ENCODE data around the gene PEAK1. TPM values are rescaled to one million over a fixed set of nuclear protein-coding genes. Genes with fewer than 3 reads are reported as not detected.

Gene PEAK1
- total RNA-seq, 2 experiments from 2014 or later: 6.0 to 10.8 TPM

GRCh38 chr15:77228828-77229227, 191.1 kb downstream of the PEAK1 start:
- ChIA-PET CTCF (ENCODE audit: unreplicated experiment) (no interaction called here), POLR2A (no interaction called here)
- intact Hi-C loops (cut with micrococcal nuclease; ENCODE audit: unreplicated experiment): no loop called here
- Histone ChIP-seq H3K36me3 (ENCODE audit: insufficient read depth, low read length) (no peaks in the 10 kb centered on the region), H3K27ac (ENCODE audit: low read depth, low read length, poor library complexity, severe bottlenecking) (no peak overlapping the region), H3K4me2 (ENCODE audit: low read length) (no peak overlapping the region), H3K4me1 (ENCODE audit: insufficient read depth, low read length, poor library complexity, severe bottlenecking) (peaks cover 15% of the 10 kb centered on the region), H3K4me3 (ENCODE audit: low read depth, low read length, poor library complexity, severe bottlenecking) (no peak overlapping the region), H4K20me1 (ENCODE audit: insufficient read depth, low read length) (no peaks in the 10 kb centered on the region), H2AFZ (ENCODE audit: low read length) (no peak overlapping the region), H3K79me2 (ENCODE audit: insufficient read depth, low read depth, low read length) (no peaks in the 10 kb centered on the region), H3K9me2 (ENCODE audit: insufficient read depth, low read length) (no peaks in the 10 kb centered on the region), H3K9me3 (ENCODE audit: low read length) (no peaks in the 10 kb centered on the region)
- no peak for DNase-seq (ENCODE audit: low spot score)
- no peak for TF ChIP-seq CTCF (conservative IDR thresholded peaks at IDR 0.05; ENCODE audit: low read length)
- TF ChIP-seq EZH2phosphoT487 (IDR thresholded peaks at IDR 0.05; ENCODE audit: borderline replicate concordance, low read depth, low read length): no peak
- no TSS peak for BruUV-seq (replicated peaks)

- H3K36me3 ChIP-seq (ENCODE audit: insufficient read depth, low read length): no peaks in the 10 kb centered on the region
- H2AFZ ChIP-seq (ENCODE audit: low read length): no peak overlapping the region
- H3K9me3 ChIP-seq (ENCODE audit: low read length): no peaks in the 10 kb centered on the region
- H3K4me3 ChIP-seq (ENCODE audit: low read depth, low read length, poor library complexity, severe bottlenecking): no peak overlapping the region
- no peak overlapping the region for H3K4me2 ChIP-seq (ENCODE audit: low read length)
- DNase-seq (ENCODE audit: low spot score): no peak
- H3K4me1 ChIP-seq (ENCODE audit: insufficient read depth, low read length, poor library complexity, severe bottlenecking): peaks cover 15% of the 10 kb centered on the region
- no peak overlapping the region for H3K27ac ChIP-seq (ENCODE audit: low read depth, low read length, poor library complexity, severe bottlenecking)
- intact Hi-C loops (cut with micrococcal nuclease; ENCODE audit: unreplicated experiment): no loop called here
- H3K79me2 ChIP-seq (ENCODE audit: insufficient read depth, low read depth, low read length): no peaks in the 10 kb centered on the region
- CTCF ChIA-PET (ENCODE audit: unreplicated experiment): no interaction called here
- TF ChIP-seq EZH2phosphoT487 (IDR thresholded peaks at IDR 0.05; ENCODE audit: borderline replicate concordance, low read depth, low read length): no peak
- no peak for TF ChIP-seq CTCF (conservative IDR thresholded peaks at IDR 0.05; ENCODE audit: low read length)
- BruUV-seq (replicated peaks): no TSS peak
- no peaks in the 10 kb centered on the region for H4K20me1 ChIP-seq (ENCODE audit: insufficient read depth, low read length)
- POLR2A ChIA-PET: interaction anchor here (0.5 kb wide), 1 partner anchor 1058 kb away, joined by 4 read pairs; no protein-coding TSS in a partner anchor
- no peaks in the 10 kb centered on the region for H3K9me2 ChIP-seq (ENCODE audit: insufficient read depth, low read length)
Observed at GRCh38 chr15:77226652-77227051, 193.3 kb downstream of the PEAK1 start.

- no peak overlapping the region for H3K4me2 ChIP-seq (ENCODE audit: low read length)
- POLR2A ChIA-PET: interaction anchor here (0.6 kb wide), 1 partner anchor 364 kb away, joined by 3 read pairs; no protein-coding TSS in a partner anchor
- no peaks in the 10 kb centered on the region for H3K9me3 ChIP-seq (ENCODE audit: low read length)
Observed at GRCh38 chr15:77225646-77226045, 194.3 kb downstream of the PEAK1 start.

More at GRCh38 chr15:77225646-77226045, 194.3 kb downstream of the PEAK1 start:
- H2AFZ ChIP-seq (ENCODE audit: low read length): no peak overlapping the region
- DNase-seq (ENCODE audit: low spot score): no peak
- no peaks in the 10 kb centered on the region for H4K20me1 ChIP-seq (ENCODE audit: insufficient read depth, low read length)
- no peaks in the 10 kb centered on the region for H3K9me2 ChIP-seq (ENCODE audit: insufficient read depth, low read length)
- TF ChIP-seq CTCF (conservative IDR thresholded peaks at IDR 0.05; ENCODE audit: low read length) (no peak), EZH2phosphoT487 (IDR thresholded peaks at IDR 0.05; ENCODE audit: borderline replicate concordance, low read depth, low read length) (no peak)
- no peaks in the 10 kb centered on the region for H3K36me3 ChIP-seq (ENCODE audit: insufficient read depth, low read length)
- no peaks in the 10 kb centered on the region for H3K79me2 ChIP-seq (ENCODE audit: insufficient read depth, low read depth, low read length)
- H3K4me1 ChIP-seq (ENCODE audit: insufficient read depth, low read length, poor library complexity, severe bottlenecking): peaks cover 7% of the 10 kb centered on the region
- no peak overlapping the region for H3K4me3 ChIP-seq (ENCODE audit: low read depth, low read length, poor library complexity, severe bottlenecking)
- CTCF ChIA-PET (ENCODE audit: unreplicated experiment): no interaction called here
- BruUV-seq (replicated peaks): no TSS peak
- intact Hi-C loops (cut with micrococcal nuclease; ENCODE audit: unreplicated experiment): no loop called here
- no peak overlapping the region for H3K27ac ChIP-seq (ENCODE audit: low read depth, low read length, poor library complexity, severe bottlenecking)

Data from OCI-LY7 (cell line).